Hepatocyte (in vitro differentiated cells): ENCODE results near the gene MAB21L4.

ENCODE experiments used
- CTCF ChIP-seq: fragments of 200-600 bp; sonication (generic); IDR thresholded peaks from 2 replicates; pipeline ENCODE4 v1.5.1; 2016; ENCODE audit warnings: antibody characterized with exemption, mild to moderate bottlenecking; ENCODE audit not compliant: poor library complexity
- EZH2phosphoT487 ChIP-seq: fragments of 200-600 bp; sonication (generic); IDR thresholded peaks from one replicate; pipeline ENCODE4 v1.6.1; 2018; ENCODE audit warnings: antibody characterized with exemption, mild to moderate bottlenecking, low read depth, moderate library complexity; ENCODE audit not compliant: unreplicated experiment, severe bottlenecking

GRCh38 chr2:240912878-240913809 is 17.2 kb upstream of the MAB21L4 start:
- no peak for TF ChIP-seq CTCF
- no peak for TF ChIP-seq EZH2phosphoT487
